Stimulated activated CD8-positive, alpha-beta memory T cell treated with anti-CD3 and anti-CD28 coated beads, Interleukin-12 subunit alpha, Interleukin-12 subunit beta, amount 100 ng/mL, for 24 hours (primary cell): ENCODE measurements around the gene AFF3.

Experiments
- DNase-seq: peaks from one replicate; pipeline ENCODE4 v3.0.0-alpha.2; 2020; ENCODE audit errors: extremely low read depth

Gene AFF3

DNA sequence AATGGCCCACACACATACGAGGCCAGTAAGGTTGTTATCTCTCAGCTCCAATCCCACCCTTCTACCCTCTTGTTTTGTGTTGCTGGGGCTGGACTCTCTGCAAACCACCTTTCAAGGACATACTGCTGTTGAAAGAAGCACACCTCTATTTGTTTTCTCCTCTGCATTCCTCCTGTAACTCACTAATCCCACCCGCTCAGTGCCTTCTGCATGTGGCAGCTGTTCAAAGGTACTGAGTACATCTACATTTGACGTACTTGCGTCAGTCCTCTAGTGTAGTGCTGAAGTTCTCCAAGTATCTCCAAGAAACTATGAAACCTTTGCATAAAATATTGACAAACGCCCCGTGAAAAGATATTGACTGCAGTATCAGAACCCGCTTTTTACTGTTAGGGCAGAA is 310.6 kb downstream of the AFF3 start:
- no peak for DNase-seq

DNA sequence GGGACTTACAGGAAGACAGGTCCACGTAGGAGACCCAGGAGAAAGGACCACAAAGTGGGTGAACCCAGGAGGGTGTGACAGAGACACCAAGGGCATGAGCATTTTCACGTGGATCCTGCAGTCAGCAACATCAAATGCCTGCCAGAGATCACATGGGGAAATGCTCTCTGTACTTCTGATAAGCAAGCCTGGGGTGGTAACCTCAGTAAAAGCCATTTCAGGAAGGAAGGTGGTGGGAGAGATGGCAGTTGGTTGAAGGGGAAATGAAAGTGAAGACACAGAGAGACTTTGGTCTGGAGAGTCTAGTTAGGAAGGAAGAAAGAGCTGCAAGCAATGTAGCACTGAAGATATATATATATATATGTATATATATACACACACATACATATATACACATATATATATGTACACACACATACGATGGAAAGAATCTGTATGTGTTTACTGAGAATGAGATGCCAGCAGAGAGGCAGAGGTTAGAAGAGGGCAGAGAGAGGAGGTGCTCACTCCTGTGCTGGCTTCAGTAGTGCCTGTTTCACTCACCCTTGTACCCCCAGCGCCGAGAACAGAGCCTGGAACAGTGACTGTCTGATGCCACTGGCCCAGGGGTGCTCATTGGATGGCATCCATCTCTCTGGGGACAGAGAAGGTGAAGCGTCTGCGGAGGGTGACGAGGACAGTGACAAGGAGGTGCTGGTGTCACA is 314.9 kb downstream of the AFF3 start:
- no peak for DNase-seq

DNA sequence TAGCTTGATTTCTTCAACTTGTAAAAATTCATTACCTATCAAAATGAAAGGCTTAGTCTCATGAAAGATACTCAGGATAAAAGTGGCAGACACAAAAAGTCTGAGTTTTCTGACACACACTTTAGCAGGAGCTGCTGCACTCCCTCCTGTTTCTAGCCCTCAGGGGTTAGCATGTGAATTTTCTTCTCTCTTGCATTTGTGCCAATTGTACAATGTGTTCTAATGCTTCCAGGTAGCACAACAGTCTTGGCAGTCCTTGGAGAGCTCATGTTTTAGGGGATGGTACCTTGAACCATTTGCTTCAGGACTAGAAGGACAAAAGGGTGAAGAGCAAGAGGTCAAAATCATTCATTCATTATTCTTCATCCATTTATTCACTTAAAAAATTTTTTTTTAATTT is 316.8 kb downstream of the AFF3 start:
- DNase-seq = no peak

DNA sequence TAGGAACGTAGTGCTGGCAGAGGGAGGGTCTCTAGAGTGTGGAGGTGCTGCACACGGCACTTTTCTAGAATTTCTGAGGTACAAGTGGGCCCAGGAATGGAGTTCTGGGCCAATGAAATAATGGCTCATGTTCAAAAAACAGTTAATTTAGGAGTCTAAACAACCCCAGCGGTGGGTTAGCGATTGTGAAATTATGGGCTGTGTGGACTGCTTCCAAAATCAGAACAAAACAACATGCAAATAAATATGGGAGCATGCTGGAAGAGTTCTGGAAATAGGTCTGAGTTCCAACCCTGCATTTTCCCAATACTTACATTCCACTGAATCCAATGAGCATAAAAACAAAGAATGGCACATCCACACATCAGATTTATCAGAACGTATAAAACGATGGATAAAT is 317.6 kb downstream of the AFF3 start:
- DNase-seq = no peak

DNA sequence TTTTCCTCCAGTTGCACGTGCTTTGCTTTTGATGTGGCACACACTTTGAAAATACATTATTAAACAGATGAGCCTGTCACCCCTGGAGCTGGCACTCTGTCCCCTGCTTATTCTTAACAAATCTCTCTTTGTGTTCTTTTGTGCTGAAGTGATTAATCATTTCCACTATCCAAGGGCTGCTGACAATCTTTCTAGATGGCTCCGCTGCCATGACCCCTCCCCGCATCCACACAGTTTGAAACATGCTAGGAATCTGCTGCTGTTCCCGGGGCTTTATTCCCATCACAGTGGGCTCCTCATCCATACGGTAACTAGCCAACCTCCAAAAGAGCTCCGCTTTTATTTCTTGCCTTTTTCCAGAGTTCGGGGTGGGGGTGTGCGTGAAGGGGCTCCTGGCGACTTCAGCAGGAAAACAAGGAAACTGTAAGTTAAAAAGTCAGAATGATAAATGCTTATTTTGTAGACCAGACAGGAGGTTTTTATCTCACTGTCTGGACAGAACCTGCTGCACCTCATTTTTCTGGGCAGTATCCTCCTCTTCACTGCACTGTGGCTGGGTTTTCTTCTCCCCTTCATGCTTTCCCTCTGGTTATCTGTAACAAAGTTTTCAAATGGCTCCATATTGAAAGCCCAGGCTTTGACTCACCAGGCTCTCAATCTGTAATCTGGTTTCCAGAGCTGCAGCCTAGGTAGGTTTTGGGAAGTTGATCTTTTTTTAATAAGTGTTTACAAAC is 319.7 kb downstream of the AFF3 start:
- DNase-seq = no peak

DNA sequence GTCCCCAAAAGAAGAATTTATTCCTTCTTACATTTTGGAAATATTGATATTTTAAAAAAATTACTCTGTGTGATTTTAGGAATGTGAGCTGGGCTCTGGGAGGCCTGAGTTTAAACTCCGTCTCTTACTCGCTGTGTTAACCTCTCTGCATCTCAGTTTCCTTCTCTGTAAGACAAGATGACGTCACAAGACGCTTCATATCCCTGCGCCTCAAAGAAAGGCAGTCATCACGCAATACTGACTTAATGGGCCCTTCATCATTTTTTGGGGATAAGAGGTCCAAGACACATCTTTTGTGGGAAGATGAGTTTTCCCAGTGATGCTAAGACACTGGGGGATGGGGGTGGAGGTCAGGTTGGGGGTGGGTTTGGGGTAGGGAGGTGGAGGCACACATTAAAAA is 320.4 kb downstream of the AFF3 start:
- DNase-seq = no peak

DNA sequence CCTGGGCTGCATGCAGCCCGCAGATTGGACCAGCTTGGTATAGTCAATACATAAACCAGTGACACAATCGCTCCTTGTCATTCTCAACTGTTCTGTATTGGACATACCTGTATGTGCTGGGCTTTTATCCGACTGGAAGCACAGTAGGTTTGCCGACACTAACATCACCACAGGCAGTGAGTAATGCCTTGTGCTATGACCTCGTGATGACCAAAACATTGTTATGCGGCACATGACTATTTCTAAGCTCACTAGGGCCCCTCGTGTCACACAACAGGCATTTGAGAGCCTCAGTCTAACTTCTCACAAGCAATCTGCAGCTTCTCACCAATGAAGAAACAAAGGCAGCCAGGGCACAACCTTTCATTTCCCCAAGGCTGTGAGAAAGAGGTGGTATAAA is 320.8 kb downstream of the AFF3 start:
- DNase-seq = no peak

DNA sequence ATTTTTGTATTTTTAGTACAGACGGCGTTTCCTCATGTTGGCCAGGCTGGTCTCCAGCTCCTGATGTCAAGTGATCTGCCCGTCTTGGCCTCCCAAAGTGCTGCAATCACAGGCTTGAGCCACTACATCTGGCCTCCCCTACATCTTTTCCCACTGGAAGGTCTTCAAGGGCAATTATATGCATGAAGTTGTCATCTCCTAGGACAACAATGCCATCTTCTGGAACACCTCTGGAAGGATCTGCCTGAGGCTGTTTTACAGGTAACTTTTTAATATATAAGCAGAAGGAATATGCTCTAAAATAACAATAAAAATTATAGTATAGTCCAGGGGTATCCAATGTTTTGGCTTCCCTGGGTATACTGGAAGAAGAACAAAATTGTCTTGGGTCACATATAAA is 321.4 kb downstream of the AFF3 start:
- no peak for DNase-seq

DNA sequence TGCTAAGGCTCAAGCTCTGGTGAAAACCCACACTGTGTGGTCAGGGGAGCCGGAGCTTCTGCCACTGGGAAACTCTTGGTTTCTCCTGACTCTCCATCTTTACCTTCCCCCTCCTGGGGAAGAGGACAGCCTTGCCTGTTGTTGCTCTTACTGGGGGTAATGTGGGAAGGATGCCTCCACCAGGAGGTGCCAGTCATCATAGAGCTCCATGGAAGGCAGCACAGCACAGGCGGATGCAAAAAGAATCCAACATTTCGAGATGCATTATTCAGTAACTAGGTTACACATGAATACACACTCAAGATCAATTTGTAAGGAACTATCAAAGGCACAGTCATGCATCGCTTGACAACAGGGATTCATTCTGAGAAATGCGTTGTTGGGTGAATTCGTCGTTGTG is 322.6 kb downstream of the AFF3 start:
- no peak for DNase-seq

DNA sequence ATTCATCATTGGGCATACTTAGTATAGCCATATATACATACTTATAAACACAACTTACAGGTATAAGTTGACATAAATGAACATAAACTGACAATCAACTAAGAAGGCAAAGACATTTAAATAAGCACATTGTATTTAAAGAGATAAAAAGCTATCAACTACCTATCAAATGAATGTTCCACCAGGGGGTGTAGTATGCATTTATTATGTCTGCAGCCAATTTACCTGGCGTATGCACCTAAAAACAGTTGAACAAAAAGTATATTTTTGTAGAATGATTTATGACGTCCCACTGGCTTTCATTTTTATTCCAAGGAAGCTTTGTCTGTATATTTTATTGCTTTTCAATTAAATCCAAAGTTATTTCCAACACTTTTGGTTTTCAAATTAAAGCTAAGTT is 323.5 kb downstream of the AFF3 start:
- no peak for DNase-seq

DNA sequence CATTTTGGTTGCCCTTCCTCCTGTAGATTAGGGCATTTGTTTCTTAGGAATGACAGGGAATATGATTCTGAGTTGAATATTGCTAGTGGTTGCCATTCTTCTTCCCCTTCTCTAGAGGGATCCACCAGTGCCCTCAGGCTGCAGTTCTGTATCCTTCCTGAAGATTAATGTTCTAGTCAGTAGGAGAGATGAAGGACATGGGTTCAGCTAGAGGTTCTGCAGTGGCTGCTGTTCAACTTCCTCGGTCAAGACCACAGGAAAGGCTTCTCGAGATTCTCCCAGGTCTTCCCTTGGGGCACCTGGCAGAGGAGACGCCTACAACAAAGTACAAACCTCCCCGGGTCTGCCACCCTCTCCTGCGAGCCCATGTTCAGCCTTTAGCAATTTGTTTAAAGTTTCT is 325.5 kb downstream of the AFF3 start:
- no peak for DNase-seq

DNA sequence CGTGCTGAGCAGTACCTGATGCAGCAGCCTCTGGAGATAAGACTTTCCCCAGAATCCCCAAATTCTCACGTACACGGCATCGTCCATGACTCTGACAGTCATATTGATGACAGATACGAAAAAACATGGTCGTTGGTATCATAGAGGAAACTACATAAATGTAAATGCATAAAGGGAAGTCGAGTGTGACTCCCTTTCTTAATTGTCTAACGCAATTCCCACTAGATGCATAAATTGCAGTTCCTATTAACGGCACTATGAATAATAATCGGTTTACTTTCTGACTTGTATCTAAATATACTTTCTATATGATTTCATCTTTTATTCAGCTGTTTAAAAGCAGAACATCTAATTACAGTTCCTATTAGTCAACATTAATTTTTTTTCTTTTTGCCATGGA is 330.0 kb downstream of the AFF3 start:
- no peak for DNase-seq

DNA sequence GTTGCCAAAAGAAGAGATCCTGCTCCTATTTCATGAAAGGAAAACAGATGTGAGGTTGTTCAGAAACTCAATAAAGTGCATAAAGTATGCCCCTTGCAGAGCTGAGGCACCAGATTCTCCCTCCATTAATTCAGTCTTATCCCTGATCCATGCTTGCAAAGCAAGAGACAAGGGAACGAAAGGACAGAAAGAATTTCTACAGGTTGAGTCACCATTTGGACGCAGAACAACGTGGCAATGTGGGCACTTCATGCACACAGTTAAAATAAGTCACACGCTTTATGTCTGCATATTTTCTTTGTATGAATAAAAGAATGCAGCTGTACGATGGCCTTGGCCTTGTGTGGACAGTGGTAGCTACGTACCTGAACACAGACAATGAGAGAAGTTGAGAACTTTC is 330.8 kb downstream of the AFF3 start:
- no peak for DNase-seq

DNA sequence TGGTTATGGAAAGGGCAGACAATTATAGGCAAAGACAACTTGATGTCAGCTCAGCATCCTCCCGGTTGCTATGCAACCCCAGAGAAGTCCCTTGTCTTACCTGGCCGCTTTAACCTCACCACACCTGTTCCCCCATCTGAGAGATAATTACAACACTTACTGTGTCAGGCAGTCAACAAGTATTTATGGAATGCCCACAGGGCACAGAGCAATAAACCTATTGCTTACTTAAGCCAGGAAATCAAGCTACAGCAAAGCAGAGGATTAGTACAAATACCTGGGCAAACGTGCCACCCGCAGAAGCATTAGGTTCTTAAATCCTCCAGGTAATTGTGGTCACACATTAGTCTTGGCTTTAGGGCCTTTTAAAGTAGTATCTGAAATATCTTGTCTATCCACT is 332.2 kb downstream of the AFF3 start:
- no peak for DNase-seq

DNA sequence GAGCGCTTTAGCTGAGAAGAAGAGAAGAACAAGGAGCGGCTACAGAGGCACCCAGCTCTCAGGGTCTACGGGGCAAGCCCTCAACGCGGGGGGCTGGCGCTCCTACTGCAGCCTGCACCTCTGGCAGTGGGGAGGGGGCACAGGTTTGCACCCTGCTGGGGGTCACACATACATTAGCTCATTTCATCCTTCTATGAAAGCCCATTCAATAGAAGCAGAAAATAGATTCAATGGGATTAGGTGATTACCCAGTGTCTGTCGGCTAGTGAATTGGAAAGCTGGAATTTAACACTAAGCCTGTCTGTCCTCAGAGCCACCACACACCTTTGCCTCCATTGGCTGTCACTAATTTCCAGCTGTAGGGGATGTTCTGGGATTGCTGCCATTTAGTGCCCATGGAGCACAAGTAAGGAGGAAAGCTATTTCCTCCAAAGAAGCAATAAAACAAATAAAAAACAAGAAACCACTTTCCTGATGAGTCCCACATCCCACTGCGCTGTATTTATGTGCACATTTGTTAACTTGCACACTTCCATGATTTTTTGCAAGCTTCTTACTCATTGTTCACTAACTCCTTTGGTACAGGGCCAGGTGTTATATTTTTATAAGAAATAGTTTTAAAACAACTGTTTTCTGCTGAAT is 333.0 kb downstream of the AFF3 start:
- DNase-seq = no peak

DNA sequence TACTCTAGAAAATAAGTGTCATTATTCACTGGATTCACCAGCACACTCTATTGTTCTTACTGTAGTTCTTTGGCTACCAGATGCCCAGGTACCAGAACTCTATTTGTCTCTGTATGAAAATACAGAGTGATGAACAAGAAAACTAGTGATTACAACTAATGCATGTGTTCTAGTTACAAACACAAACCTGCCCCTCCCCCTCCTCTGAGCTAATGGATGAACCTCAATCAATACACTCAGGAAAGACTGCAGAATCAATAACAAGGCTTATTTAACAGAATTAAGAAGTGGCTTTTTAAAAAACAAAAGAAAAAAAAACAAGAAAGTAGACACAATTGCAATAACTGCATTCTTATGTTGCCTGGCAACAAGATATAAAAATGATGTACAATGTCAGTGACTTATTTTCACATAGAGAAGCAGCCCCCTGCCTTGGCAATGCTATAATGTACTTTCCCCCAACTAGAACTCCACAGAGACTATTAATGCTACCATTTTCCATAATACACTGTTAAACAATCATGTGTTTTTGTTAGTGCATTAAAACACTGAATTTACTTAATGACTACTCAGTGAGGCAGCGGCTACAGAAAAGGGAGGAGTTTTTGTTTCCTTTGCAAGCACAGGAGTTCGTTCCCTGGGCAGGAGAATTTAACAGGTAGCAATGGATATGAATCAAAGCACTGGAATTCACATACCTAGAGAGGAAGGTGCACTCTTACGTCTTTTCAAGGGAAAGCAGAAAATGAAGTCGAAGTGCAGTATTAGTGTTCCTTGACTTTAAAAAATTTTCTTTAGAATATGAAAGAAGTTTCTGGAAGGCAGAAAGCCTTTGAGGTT is 333.8 kb downstream of the AFF3 start:
- DNase-seq = no peak

DNA sequence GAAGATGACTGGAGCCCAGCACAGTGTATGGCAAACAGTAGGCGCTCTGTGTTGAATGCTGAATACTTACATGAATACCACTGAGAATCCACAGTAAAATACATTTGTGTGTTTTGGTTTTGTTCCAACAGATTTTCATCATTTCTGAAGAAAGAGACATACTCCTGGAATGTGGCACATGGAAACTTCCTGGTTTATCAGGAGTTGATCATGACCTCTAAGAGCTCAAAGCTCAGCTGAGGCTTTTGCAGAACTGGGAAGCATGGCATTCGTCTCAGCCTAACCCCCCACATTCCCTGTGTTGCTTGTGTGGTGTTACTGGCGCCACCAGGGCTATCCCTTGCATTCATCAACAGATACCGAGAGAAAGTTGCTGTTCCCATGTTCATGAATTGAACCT is 335.6 kb downstream of the AFF3 start:
- no peak for DNase-seq

DNA sequence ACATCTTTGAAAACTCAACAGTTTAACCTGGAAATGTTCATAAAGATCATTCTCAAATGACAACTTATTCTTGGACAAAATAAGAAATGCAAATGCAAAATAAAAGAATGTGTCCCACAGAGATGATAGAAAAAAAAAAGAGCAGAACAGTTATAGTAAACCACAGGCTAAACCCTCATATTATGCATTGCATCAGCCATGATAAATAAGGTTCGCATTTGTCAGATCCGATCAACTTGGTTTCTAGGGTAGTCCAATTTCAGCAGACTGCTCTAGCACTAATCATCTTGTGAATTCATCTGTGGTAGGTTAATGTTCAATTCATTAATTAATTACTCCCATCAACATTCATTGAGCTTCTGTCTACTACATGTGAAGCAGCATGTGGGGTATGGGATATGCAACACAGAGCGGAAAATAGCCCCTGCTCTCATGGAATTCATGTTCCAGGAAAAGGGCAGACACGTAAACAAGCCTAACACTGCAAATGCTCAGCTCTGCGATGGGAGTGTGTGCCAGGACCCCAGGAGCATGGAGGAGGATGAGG is 336.4 kb downstream of the AFF3 start:
- DNase-seq = no peak

DNA sequence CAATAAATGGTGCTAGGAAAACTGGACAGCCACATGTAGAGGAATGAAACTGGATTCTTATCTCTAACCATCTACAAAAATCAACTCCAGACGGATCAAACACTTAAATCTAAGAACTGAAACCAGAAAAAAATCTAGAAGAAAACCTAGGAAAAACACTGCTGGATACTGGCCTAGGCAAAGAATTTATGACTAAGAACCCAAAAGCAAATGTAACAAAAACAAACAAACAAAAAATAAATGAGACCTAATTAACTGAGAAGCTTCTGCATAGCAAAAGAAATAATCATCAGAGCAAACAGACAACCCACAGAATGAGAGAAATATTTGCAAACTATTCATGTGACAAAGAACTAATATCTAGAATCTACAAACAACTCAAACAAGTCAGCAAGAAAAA is 338.5 kb downstream of the AFF3 start:
- no peak for DNase-seq

DNA sequence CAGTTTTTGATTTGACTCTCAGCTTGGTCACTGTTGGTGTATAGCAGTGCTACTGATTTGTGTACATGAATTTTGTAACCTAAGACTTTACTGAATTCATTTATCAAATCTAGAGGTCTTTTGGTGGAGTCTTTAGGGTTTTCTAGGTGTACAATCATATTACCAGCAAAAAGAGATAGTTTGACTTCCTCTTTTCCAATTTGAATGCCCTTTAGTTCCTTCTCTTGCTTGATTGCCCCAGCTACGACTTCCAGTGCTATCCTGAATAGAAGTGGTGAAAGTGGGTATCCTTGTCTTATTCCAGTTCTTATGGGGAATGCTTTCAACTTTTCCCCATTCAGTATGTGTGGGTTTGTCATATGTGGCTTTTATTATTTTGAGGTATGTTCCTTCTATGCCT is 339.7 kb downstream of the AFF3 start:
- DNase-seq = no peak

DNA sequence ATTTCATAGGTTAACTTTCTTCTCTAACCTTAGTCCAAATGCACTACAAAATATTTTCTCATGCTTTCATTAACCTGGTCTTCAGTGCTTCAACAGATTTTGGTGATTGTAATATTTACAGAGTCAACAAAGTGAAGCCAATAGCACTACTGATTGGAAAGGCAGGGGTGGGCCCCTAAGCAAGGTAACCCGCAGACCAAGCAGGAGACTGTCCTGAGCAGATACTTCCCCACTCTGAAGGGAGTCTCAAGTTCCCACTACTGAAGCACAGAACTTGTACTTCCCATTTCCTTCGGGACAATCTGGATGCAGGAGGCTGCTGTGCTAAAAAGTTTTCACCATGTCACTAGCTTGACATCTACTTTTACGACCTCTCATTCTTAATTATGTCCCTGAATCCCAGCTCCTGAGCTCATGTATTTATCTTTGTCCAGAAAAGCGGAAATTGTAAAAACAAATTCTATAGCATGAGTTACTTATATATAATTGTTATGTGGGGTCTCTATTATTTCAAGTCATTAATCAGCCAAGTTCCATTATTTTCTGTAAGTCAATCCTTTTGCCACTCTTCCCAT is 341.0 kb downstream of the AFF3 start:
- no peak for DNase-seq

DNA sequence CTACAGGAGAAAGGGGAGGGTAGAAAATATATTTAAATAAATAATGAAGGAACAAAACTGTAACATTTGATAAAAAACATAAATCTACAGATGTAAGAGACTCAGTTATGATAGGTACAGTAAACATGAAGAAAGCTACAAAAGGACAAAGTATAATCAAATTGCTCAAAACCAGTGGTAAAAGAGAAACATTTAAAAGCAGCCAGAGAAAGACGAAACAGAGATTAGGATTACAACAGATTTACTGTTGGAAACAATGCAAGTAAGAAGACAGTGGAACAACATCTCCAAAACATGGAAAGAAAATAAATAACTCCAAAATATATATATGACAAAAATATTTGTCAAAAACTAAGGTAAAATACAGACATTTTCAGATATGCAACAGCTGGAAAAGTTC is 344.9 kb downstream of the AFF3 start:
- DNase-seq = no peak
